ENCODE data around the gene CLUH.

Gene CLUH, protein sequence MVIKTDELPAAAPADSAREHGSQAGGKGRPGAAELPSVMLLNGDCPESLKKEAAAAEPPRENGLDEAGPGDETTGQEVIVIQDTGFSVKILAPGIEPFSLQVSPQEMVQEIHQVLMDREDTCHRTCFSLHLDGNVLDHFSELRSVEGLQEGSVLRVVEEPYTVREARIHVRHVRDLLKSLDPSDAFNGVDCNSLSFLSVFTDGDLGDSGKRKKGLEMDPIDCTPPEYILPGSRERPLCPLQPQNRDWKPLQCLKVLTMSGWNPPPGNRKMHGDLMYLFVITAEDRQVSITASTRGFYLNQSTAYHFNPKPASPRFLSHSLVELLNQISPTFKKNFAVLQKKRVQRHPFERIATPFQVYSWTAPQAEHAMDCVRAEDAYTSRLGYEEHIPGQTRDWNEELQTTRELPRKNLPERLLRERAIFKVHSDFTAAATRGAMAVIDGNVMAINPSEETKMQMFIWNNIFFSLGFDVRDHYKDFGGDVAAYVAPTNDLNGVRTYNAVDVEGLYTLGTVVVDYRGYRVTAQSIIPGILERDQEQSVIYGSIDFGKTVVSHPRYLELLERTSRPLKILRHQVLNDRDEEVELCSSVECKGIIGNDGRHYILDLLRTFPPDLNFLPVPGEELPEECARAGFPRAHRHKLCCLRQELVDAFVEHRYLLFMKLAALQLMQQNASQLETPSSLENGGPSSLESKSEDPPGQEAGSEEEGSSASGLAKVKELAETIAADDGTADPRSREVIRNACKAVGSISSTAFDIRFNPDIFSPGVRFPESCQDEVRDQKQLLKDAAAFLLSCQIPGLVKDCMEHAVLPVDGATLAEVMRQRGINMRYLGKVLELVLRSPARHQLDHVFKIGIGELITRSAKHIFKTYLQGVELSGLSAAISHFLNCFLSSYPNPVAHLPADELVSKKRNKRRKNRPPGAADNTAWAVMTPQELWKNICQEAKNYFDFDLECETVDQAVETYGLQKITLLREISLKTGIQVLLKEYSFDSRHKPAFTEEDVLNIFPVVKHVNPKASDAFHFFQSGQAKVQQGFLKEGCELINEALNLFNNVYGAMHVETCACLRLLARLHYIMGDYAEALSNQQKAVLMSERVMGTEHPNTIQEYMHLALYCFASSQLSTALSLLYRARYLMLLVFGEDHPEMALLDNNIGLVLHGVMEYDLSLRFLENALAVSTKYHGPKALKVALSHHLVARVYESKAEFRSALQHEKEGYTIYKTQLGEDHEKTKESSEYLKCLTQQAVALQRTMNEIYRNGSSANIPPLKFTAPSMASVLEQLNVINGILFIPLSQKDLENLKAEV (N-terminal part only)

DNA sequence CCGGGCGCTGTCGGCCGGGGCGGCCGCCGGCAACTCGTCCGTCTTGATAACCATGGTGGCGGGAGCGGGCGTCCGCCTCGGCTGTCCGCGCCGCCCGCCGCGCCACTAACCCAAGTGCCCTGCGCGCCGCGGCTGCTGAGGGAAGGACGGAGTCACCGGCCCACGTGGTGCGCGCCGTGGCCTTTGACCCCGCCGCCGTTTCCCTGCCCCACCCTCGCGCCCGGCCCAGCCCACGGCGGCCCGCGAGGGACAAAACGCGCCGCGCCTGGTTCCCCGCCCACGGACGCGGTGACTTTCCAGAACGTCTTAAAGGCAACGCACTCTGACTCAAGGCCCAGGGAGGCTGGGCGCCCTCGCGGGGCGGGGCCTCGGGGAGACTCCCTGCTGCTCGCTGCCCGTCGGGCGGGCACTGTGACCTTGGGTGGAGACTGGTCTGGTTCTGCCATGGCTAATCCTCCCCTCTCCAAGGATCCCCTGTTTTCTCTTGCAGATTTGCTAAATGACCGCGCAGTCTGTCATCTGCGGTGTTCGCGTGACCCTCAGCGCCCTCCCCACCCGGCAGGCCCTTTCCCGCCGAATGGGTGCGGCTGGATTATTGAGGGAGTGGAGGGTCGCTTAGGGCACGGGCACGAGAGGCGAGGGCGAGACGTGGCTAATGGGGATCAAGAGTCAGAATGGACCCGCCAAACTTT, at the start of gene CLUH:
TSS of gene CLUH (minus strand) at position 157 of the 692 bp plus-strand sequence. CDS start at position 54, 103 bp downstream.
- peak; percentile 96 for DNase-seq (ENCODE audit: low read depth)

DNA sequence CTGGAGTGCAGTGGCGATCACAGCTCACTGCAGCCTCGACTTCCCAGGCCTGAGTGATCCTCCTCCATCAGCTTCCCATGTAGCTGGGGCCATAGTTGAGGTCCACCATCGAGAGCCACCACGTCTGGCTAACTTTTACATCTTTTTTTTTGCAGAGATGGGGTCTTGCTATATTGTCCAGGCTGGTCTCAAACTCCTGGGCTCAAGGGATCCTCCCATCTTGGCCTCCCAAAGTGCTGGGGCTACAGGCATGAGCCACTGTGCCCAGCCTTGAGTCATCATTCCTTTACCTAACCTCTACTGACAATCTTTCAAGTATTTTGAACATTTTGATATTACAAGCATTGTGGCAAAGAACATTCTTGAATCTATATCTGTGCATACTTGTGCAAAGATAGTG, 47.3 kb upstream of the CLUH start:
- no peak for DNase-seq (ENCODE audit: low read depth)

DNA sequence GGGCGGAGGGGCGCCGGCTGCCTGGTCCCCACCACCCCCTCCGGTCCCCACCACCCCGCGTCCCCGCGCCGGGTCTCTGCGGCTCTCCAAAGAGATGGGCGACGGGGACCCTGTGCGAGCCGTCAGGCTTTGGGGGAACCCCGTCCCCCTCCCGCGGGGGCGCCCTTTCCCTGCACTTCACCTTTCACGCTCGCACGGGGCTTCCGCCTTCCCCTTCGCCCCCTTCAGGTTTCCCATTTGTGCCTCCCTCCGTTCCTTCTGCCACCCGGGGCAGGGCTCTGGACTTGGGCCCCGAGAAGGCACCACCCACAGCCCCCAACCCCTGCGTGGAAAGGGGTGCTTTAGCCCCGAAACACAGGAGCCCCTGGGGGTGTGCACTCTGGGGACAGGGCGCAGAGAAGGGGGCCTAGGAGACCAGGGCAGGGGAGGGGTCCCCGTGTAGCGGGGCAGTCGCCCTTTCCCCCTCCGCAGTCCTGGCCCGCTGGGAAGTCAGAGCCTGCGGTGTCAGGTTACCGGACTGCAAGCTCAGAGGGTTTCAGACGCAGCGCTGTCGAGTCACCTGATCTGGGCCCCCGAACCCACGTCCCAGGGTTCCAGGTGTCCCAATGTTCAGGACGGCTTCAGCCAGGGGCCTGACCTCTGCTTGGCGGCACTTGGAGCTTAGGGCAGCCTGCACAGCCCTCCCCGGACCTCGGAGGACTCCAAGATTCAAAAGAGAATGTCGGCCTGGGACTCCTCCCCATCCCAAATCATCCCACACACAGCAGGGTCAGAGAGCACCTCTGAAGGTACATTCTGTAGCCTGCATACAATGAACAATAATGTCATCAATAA, 44.5 kb upstream of the CLUH start:
- no peak for DNase-seq (ENCODE audit: low read depth)

DNA sequence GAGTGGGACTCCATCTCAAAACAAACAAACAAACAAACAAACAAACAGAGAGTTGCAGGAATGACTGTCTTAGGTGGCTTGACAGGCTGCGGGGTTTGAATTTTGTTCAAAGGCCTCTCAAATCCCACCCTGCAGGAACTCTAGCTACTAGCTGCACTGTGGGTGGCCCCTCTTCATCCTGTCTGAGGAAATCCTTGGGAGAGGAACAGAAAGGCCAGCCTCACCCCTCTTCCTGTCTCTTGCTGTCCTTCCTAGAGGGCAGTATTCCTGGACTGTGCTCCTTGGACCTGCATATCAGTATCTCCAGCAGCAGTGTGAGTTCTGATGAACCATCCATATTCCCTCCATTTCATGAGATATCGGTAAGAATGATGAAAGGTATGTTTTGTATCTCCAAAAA, 39.9 kb upstream of the CLUH start:
- no peak for DNase-seq (ENCODE audit: low read depth)

DNA sequence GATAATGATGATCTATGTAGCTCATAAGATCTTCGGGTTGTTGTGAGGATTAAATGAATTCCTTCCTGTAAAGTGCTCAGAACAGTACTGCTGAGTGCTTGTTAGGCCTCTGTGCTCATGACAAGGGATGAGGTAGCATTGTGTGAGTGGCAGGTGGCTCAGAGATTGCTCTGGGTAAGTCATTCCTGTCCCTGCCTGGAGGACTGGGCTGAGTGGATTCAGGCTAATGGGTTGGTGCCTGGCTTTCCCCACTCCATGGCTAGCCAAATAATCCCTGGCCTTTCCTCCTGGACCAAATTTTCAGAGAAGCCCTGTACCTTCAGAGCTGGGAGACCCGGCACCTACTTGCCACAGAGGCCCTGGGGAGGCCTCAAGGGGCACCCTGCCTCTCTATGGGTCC, 39.2 kb upstream of the CLUH start:
- DNase-seq (ENCODE audit: low read depth) = no peak

DNA sequence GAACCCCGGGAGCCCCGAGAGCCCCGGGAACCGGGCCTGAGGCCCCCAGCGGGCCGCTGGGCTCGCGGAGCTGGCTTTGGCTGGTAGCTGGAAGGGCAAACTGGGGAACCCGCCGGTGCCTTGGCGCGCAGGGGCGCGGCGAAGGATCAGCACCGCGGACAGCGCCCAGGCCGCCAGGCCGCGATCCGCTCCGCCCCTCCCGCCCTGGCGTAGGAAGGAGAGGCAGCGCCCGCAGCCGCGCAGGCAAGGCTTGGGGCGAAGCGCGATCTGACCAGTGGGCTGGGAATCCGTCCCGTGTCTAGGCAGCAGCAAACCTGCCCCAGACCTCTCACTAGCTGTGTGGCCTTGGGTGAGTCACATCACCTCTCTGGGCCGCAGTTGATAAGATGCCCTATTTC, 38.2 kb upstream of the CLUH start:
- DNase-seq (ENCODE audit: low read depth) = peak; percentile 74

DNA sequence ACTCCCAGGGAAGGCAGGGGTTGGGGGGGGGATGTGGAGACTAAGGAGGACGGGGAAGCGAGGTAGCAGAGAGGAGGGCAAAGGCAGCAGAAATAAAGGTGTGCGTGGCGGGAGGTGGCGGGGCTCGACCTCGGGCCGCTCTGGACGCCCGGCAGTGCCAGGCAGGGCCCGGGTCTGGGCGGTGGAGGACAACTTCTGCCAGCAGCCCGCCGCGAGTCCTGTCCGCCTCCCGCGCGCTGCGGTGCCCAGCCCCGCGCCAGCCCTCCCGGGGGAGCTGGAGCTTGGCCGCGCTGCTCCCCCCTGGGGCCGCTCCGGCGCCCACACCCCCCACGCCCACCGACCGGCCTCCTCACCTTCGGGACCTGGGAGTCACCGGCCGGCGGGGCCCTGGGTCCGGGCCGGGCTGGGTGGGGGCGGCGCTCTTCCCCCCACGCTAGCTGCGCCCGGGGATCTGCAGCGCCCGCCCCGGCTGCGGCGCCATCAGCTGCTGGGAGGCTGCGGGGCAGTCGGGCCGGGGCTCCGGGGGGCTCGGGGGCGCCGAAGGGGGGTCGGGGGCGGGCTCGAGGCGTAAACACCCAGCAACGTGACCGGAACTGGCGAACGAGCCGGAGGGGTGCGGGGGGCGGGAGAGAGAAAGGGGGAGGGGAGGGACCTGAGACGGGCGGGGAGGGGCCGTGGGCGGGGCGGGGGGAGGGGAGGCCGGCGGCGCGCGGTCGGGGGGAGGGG, 37.7 kb upstream of the CLUH start, which contains the start of gene CCDC92B:
TSS of gene CCDC92B (minus strand) at position 595 of the 726 bp plus-strand sequence. CDS start 14,507 bp downstream, outside the sequence.
- DNase-seq (ENCODE audit: low read depth) = no peak

DNA sequence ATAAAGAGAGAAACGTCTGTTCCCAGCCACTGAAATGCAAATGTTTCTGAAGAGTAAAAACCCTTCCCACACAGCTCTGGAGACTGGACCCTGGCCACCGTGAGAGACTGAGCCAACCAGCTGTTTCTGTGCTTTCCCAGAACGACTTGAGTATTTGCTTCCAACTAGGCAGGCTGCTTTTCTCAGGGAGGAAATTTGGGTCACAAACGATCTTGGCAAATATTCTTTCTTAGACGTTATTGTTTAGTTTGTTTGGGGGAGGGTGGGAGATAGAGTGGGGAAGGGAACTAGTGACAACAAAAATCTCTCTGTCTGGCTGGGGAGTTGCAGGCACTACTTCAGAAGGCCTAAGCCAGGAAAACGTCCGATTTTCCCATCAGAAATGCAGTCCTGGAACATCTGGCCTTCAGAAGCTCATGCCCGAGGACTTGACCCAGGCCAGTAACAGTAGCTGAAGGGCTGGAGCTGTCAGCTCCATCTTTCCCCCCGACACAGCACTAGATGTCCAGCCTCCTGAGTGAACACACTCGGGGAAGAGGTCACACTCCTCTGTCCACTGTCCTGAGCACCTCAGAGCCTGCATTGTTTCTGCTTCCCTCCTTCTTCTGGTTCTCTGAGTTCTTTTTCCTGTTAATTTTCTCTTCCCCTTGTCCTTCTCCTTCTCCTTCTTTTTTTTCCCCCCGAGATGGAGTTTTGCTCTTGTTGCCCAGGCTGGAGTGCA, 33.9 kb upstream of the CLUH start:
- DNase-seq (ENCODE audit: low read depth) = no peak

DNA sequence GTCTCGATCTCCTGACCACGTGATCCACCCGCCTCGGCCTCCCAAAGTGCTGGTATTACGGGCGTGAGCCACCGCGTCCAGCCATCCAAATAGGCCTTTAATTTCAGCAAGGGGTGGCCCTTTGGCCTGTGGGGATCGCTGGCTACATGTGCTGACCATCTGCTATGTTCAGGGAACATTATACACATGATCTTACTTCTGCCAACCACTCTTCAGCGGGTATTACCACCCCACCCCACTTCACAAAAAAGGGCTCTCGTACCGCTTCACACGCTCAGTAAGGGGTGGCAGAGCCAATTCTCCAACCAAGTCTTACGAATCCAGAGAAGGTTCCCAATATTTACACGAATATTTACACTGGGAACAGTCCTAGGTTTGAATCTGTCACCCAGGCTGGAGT, 26.1 kb upstream of the CLUH start:
- no peak for DNase-seq (ENCODE audit: low read depth)

DNA sequence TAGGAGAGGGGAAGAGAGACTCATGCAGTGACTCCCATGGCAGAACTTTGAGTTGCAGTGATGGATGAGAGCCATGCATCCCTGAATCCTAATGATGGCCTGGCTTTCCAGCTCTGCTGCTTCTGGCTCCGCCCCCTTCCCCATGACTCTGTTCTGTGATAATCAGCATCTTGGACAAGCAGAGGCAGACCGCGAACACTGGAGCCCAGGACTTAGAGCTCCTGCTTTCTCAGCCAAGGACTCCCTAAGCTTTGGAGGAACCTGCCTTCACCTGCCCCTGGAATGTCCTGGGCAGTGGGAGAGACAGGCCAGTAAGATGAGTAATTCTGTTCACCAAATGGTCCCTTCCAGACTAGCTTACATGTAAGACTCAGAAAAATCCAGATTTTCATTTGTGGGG, 25.4 kb upstream of the CLUH start:
- DNase-seq (ENCODE audit: low read depth) = no peak

DNA sequence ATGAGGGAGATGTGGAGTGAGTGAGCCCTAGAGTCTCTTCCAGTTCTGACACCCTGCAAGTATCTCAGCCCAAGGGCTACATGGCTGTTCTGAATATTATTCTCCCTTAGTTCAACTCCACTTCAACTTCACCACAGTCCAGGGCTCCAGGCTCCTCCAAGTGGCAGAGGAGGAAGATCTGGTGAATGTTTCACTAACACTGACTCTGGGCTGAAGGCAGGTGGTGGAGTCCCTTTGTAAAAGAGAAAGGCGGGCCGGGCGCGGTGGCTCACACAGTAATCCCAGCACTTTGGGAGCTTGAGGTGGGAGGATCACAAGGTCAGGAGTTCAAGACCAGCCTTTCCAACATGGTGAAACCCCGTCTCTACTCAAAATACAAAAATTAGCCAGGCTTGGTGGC, 24.3 kb upstream of the CLUH start:
- DNase-seq (ENCODE audit: low read depth) = no peak

DNA sequence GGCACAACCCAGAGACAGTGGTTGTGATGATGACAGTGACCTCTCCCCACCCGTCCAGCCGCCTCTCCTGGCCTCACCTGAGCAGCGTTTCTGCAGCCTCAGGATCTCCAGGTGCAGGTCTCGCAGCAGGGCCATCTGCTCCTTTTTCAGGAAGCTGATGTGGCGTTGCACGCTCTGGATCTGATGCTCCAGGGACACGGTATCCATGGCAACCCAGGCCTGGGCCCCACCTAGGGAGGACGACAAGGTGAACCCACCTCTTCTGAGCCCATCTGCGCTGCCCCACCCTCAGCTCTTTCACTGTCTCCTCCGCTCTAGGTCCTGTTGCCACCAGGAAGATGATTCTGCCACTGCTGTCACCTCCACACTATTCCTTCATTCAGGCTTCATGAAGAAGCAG, 23.4 kb upstream of the CLUH start:
- DNase-seq (ENCODE audit: low read depth) = no peak

DNA sequence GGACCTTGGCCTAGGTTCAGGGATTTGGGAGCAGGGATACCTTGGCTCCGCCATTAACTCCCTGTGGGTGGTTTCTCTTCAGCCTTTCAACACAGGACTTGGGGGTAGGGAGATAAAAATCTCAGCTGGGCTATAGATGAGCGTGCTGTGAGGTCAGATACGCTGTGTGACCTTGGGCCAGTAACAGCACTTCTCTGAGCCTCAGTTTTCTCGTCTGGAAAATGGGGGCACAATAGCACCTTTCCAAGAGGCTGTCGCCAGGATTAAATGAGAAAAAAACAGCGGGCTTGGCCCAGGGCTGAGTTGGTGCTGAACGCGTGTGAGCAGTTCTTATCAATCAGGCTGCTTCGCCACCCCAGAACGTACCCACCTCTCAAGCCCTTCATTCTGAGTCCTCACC, 20.2 kb upstream of the CLUH start:
- DNase-seq (ENCODE audit: low read depth) = no peak

DNA sequence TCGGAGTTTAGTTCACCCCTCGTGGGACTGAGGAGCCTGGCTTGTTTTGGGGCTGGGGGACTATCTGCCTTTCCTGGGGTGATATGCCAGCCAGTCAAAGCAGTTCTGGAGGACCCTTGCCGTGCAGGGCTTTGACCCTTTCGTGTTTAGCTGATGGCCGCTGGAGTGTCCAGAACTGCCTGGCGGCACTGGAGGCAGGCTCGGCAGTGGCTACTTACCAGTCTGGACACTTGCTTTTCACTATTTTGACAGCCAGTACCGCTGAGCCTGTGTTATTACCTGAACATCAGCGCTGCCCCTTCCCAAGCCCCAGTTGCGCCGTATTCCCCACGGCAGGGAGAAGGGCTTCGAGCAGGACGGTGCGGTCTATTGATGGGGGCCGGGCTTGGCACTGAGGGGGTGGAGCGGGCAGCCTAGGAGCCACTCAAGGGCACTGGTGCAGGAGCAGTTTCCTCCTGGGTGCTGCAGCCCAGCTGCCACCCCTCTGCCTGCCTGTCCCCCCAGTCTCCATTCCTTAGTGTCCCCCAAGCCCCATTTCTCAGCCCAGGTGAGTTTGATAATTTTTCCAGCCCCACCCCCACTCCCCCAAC, 19.3 kb upstream of the CLUH start:
- no peak for DNase-seq (ENCODE audit: low read depth)

DNA sequence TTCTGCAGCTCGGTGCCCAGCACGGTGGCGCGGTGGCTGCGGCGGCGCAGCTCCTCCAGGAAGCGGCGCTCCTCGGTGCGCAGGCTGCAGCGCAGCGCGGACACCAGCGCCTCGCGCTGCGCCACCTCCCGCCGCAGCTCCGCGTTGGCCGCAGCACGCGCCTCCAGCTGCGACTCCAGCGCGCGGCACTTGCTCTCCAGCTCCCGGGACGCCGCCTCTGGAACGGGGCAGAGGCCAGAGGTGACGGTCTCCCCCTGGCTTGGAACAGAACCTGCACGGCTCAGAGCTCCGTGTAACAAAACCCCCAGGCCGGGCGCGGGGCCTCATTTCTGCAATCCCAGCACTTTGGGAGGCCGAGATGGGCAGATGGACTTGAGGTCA, 13.2 kb upstream of the CLUH start:
- DNase-seq (ENCODE audit: low read depth) = peak; percentile 39

DNA sequence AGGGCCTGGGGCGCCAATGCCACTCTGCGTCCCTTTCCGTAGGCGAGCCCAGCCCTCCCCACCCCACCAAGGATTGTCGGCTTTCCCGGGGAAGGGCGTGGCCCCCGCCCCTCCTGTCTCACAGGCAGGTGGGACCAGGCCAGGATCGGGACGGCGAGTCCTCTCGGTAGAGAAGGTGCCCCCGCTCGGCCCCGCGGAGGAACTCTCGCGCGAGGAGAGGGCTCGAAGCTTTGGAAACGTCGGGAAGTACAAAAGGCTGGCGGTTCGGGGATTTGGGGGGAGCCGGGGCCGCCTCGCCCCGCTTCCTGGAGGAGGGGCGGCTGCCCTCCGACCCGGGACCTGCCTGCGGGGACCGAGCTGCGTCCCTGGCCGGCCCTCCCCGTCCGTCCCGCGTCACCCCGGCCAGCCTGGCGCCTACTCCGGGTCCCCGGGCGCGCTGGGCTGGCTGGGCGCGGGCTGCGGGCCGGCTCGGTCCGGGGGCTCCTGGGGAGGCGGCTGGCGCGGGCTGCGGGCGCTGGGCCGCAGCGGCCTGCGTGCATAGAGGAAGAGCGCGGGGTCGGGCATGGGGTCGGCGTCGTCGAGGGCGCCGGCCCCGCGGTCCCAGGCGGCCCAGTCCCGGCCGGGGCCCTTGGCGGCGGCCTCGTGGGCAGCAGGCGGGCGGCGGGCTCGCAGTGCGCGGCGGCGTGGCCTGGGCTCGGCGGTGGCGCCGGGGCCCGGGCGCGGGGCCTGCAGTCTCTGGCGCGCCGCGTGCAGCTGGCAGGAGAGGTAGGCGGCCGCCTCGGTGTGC, 12.6 kb upstream of the CLUH start:
- DNase-seq (ENCODE audit: low read depth) = no peak

DNA sequence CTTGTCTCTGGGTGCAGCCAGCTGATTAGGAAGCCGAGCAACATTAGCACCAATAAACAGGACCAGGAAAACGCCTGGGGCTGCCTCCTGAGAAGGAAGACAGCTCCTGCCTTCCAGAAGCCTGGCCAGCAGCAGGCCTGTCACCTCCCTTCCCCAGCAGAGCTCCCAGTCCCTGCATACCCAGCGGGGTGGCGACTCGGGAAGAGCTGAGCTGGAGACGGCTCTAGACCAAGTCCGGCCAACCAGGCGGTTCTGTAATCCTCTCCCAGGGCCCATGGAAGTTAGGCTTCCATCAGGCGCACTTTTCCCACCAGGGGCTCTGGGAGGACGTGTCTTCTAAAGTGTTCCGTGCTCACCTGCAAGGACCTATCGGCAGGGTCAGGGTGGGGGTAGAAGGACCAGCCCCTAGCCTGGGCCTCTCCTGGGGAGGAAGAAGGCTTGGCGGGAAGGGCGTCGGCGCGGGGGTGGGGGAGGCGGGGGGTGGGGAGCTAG, 12.0 kb upstream of the CLUH start:
- peak; percentile 18 for DNase-seq (ENCODE audit: low read depth)

DNA sequence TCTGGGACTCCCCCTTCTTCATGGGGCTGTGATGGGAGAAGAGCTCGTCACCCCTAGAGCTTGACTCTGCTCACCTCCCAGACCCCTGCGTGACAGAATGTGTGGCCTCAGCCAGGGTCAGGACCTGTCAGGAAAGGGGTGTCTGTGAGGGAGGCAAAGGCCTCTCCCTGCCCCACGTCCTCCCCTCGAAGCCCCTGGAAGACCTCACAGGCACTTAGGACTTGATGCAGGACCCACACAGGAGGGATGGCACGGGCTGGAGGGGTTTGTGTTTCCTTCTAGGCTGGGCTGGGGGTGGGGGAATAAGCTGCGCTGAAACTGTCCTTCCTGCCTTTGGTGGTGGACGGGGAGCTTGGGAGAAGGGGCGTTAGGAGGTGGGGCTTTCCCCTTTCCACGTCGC, 11.0 kb upstream of the CLUH start:
- DNase-seq (ENCODE audit: low read depth) = no peak

All from EH (cell line).